Measurements from ENCODE around the gene CDH16.

CDH16 gene

DNA sequence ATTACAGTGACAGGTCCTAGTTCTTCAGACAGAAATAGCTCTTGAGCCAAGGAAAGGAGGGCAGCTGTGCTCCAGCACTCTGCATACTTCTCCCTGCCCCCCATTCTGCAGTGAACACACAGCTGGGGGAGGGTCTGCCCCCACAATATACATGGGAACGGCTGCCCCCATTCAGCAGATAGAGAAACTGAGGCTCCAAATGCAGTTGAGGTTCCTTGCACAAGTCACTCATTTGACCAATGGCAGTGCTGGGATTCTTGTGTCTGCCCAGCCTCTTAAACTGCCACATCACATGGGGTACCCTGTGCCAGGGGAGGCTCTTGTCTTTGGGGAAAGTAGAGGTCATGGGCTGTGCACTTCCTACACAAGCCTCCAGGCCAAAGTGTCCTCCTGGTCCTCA is 49.3 kb downstream of the CDH16 start:
- Histone ChIP-seq H3K4me1 (peaks cover 0 to 18% (median 13%) of the 10 kb centered on the region in 4 donors), H3K9me3 (no peaks in the 10 kb centered on the region), H3K27me3 (no peaks in the 10 kb centered on the region), H3K4me3 (no peak overlapping the region), H3K36me3 (no peaks in the 10 kb centered on the region), H3K27ac (no peak overlapping the region)
- no peak for DNase-seq
- TF ChIP-seq CTCF (IDR thresholded peaks at IDR 0.05) = no peak
- intact Hi-C loops (cut with DNase I; ENCODE audit: low total_unique reads) = loop anchor here (5.0 to 10.0 kb wide), 3 partner anchors 37 to 262 kb away; partner anchors contain the start of gene NAE1

- no peak overlapping the region for H3K4me3 ChIP-seq
- H3K36me3 ChIP-seq = no peaks in the 10 kb centered on the region
- no peaks in the 10 kb centered on the region for H3K27me3 ChIP-seq
- H3K9me3 ChIP-seq = no peaks in the 10 kb centered on the region
- no peak overlapping the region for H3K27ac ChIP-seq
- DNase-seq = no peak
- intact Hi-C loops (cut with DNase I; ENCODE audit: low total_unique reads) = loop anchor here (10.0 kb wide), 1 partner anchor 139 kb away; no protein-coding TSS in a partner anchor
- peaks cover 0 to 2% (median 0%) of the 10 kb centered on the region in 4 donors for H3K4me1 ChIP-seq
- TF ChIP-seq CTCF (IDR thresholded peaks at IDR 0.05) = no peak
Measured at GRCh38 chr16:66863707-66864106, 55.0 kb downstream of the CDH16 start.

GRCh38 chr16:66862023-66862520 is 56.6 kb downstream of the CDH16 start:
- Histone ChIP-seq H3K36me3 (no peaks in the 10 kb centered on the region), H3K4me1 (no peaks in the 10 kb centered on the region), H3K27ac (no peak overlapping the region), H3K9me3 (no peaks in the 10 kb centered on the region), H3K4me3 (no peak overlapping the region), H3K27me3 (no peaks in the 10 kb centered on the region)
- TF ChIP-seq CTCF (IDR thresholded peaks at IDR 0.05) = no peak
- DNase-seq = no peak
- intact Hi-C loops (cut with DNase I; ENCODE audit: low total_unique reads) = loop anchor here (10.0 kb wide), 1 partner anchor 137 kb away; no protein-coding TSS in a partner anchor

DNA sequence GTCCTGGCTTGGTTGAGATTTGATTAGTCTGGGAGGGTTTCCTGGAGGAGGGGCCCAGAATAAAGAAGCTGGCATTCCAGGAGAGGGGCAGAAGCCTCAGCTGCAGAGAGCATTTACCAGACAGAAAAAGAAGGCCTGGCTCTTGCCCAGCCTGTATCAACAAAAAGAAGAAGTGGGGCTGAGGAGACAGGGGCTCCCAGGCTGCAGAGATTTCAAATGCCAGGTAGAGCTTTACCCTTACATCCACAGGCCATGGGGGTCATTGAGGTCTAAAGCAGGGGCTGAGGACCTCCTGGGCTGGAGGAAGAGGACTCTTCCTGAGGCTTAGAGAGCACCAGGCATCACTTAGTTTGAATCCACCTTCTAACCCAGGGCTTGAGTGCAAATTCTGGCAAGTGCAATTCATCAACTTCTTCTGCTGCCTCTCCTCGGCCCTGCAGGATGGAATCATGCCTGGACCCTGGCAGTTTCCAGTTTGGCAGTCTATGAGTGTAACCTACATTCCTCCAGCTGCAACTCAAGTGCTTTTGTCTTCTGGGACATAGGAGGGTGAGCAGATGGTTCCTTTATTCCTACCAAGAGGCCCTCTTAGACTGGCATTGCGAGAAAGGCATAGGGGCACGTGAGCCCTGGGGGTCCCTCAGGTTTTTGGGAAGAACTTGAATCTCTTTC is 59.2 kb downstream of the CDH16 start:
- Histone ChIP-seq H3K4me3 (no peak overlapping the region), H3K27ac (no peak overlapping the region), H3K27me3 (no peaks in the 10 kb centered on the region), H3K36me3 (no peaks in the 10 kb centered on the region), H3K9me3 (no peaks in the 10 kb centered on the region), H3K4me1 (no peaks in the 10 kb centered on the region)
- no peak for DNase-seq
- no peak for TF ChIP-seq CTCF (IDR thresholded peaks at IDR 0.05)
- intact Hi-C loops (cut with DNase I; ENCODE audit: low total_unique reads) = loop anchor here (10.0 kb wide), 2 partner anchors 135 to 435 kb away; partner anchors contain the start of gene BEAN1

DNA sequence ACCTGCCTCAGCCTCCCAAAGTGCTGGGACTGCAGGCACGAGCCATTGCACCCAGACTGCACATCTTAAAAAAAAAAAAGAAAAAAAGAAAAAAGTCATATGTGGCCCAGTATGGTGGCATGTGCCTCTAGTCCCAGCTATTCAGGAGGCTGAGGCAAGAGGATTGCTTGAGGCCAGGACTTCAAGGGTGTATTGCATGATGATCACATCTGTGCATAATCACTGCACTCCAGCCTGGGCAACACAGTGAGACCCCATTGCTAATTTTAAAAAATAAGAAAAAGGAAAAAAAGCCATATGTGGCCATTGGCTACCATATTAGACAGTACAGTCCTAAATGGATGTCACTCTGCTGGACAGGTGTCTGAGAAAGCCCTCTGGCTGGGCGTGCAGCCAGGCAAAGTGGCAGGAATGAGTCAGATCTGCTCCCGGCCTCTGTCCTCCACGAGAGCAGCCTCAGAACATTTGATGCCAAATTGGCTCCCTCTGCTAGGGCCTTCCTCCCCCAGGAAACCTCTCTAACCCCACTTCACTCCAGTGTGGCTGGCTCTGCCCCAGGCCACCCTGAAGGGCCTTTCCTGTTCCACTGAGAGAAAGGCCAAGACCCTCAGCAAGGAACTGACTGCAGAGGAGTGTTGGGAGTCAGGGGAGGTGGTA is 59.8 kb downstream of the CDH16 start:
- H3K9me3 ChIP-seq = no peaks in the 10 kb centered on the region
- H3K4me1 ChIP-seq = no peaks in the 10 kb centered on the region
- no peak overlapping the region for H3K27ac ChIP-seq
- TF ChIP-seq CTCF (IDR thresholded peaks at IDR 0.05) = no peak
- no peaks in the 10 kb centered on the region for H3K36me3 ChIP-seq
- DNase-seq = no peak
- H3K4me3 ChIP-seq = no peak overlapping the region
- intact Hi-C loops (cut with DNase I; ENCODE audit: low total_unique reads) = loop anchor here (10.0 kb wide), 1 partner anchor 434 kb away; the partner anchor contains the start of gene BEAN1
- H3K27me3 ChIP-seq = no peaks in the 10 kb centered on the region

All from tibial artery (tissue), 4 donors.